GM12874 (cell line): ENCODE measurements around the gene GPR152.

Experiments used
- CTCF ChIP-seq: IDR thresholded peaks from 2 replicates; pipeline ENCODE4 v1.5.1; 2011; ENCODE audit warnings: low read depth, mild to moderate bottlenecking, control low read depth, low read length, moderate library complexity; ENCODE audit not compliant: insufficient read depth

The GPR152 gene

DNA sequence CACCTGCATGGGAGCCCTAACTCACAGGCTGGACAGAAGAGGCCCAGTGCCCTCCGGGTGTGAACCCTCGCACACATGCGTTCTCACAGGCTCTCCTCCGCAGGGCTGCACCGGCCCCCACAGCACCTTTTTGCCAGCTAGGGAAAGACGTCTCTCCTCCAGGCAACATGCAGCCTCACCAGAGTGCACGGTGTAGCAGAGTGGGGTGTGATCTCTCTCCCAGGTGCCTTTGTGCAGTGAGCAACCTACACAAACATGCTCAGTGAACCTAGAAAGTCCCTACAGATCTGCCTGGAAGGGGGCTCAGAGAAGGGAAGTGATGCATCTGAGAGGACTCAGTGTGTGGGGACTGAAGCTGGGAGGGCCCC is 40.8 kb downstream of the GPR152 start:
- no peak for TF ChIP-seq CTCF

- no peak for TF ChIP-seq CTCF
These were observed 41.3 kb downstream of the GPR152 start for GRCh38 chr11:67410984-67411784.

- TF ChIP-seq CTCF: no peak
These were observed 42.1 kb downstream of the GPR152 start for GRCh38 chr11:67410369-67410831.

DNA sequence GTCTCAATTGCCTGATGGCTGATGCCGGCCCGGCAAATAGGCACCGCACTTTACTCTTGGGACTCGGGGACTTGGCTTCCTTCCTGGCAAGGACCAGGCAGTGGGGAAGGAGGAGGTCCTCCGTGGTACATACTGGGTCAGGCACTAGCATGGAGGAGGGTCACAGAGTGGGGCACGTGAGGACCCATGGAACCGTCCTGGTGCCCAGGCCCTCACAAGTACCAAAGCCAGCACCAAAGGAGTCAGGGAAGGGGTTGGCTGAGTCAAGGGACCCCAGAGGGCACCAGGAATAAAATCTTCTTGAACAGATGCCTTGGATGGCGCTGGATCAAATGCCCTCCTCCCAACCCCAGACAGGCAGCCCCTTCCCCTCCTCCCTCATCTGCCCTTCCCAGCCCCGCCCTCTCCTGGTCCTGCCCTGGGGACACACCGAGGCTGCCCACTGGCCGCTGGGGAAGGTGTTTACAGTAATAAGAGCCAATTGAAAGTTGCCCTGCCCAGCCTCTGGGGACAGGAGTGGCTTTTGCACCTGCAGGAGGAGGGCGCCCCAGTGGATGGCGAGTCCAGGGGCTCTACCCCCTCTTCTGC is 42.7 kb downstream of the GPR152 start:
- no peak for TF ChIP-seq CTCF

GRCh38 chr11:67409261-67409666 is 43.3 kb downstream of the GPR152 start:
- no peak for TF ChIP-seq CTCF

DNA sequence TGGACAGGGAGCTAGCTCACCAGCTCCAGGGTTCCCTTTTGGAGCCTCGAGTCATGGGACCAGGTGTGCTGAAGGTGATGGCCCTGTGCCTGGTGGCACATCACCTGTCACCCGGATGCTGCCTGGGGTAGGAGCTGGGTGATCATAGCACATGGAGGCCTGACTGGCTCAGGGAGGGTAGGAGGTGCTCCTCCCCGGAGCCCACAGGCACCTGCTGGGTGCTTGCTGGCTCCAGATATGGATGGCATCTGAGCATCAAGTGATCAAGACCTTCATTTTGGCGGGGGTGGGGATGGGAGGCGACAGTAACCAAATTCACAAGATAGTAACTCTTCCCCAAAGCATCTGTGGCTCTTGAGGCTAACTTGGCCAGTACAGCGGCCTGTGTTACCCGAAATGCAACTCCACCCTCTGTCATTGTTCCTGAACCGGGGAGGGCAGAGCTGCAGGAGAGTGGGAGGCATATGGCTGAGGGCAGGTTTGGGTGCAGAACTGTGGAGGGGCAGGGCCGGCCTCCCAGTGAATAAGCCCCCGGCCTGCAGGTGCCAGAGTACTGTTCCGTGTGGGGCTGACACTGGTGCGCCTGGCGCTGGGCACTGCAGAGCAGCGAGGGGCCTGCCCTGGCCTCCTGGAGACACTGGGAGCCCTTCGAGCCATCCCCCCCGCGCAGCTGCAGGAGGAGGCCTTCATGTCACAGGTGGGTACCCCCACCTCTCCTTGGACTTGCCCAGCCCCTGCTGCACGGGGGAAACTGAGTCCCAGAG is 43.9 kb downstream of the GPR152 start:
- no peak for TF ChIP-seq CTCF

- no peak for TF ChIP-seq CTCF
These were observed 44.8 kb downstream of the GPR152 start for GRCh38 chr11:67407688-67408163.
